GM23248 (cell line): ENCODE measurements around the gene ZNF865.

Source experiments
- EZH2 ChIP-seq: fragments of 200-600 bp; sonication (generic); IDR thresholded peaks from 2 replicates; pipeline ENCODE4 v1.6.1; 2018; ENCODE audit warnings: antibody characterized with exemption, mild to moderate bottlenecking; ENCODE audit not compliant: insufficient read depth, poor library complexity, severe bottlenecking
- EZH2phosphoT487 ChIP-seq: fragments of 200-600 bp; sonication (generic); IDR thresholded peaks from 2 replicates; pipeline ENCODE4 v1.6.1; 2018; ENCODE audit warnings: antibody characterized with exemption, moderate library complexity, mild to moderate bottlenecking, low read depth; ENCODE audit not compliant: insufficient read depth

DNA sequence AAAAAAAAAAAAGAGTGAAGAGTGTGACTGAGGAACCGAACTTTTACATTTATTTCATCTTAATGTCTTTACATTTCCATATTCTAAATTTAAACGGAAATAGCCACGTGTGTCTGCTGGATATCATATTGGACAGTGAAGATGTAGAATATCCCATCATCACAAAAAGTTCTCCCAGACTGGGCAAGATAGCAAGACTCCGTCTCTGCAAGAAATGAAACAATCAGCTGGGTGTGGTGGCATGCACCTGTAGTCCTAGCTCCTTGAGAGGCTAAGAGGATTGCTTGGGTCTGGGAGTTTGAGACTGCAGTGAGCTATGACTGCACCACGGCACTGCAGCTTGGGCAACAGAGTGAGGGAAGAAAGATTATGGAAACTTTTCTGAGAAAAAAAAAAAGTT lies 28.7 kb upstream of the ZNF865 start:
- TF ChIP-seq EZH2 (no peak), EZH2phosphoT487 (no peak)
